Osteoblast (primary cell): ENCODE measurements around the gene GSTO1. TPM values are rescaled to one million over a fixed set of nuclear protein-coding genes. Genes with fewer than 3 reads are reported as not detected.

Experiments
- DNase-seq: peaks from one replicate; pipeline ENCODE4 v3.0.0; 2011; ENCODE audit warnings: low spot score, mixed read lengths; ENCODE audit not compliant: insufficient read length; ENCODE audit errors: missing footprints
- H2AFZ ChIP-seq: 2 replicates; pipeline ENCODE4 v1.6.0; 2011; ENCODE audit warnings: mild to moderate bottlenecking, low read length
- H3K27ac ChIP-seq: 2 replicates; pipeline ENCODE4 v1.5.1; 2011; ENCODE audit warnings: mild to moderate bottlenecking, low read depth, low read length, moderate library complexity
- H3K27me3 ChIP-seq: 2 replicates; pipeline ENCODE4 v1.6.0; 2012; ENCODE audit warnings: mild to moderate bottlenecking, control low read depth, inconsistent platforms, low read length, moderate library complexity; ENCODE audit not compliant: insufficient read depth
- H3K36me3 ChIP-seq: 2 replicates; pipeline ENCODE4 v1.5.1; 2011; ENCODE audit warnings: mild to moderate bottlenecking, low read length, control low read depth, moderate library complexity; ENCODE audit not compliant: insufficient read depth
- H3K4me1 ChIP-seq: 2 replicates; pipeline ENCODE4 v1.5.1; 2011; ENCODE audit warnings: mild to moderate bottlenecking, low read length, control low read depth, moderate library complexity; ENCODE audit not compliant: insufficient read depth
- H3K4me2 ChIP-seq: 2 replicates; pipeline ENCODE4 v1.6.0; 2011; ENCODE audit warnings: mild to moderate bottlenecking, low read length; ENCODE audit not compliant: insufficient read depth
- H3K4me3 ChIP-seq: fragments of 200-600 bp; sonication (generic); 3 replicates; pipeline ENCODE4 v1.5.1; 2012; ENCODE audit warnings: mild to moderate bottlenecking, low read length, inconsistent platforms; ENCODE audit not compliant: insufficient read depth
- H3K79me2 ChIP-seq: 2 replicates; pipeline ENCODE4 v1.6.0; 2012; ENCODE audit warnings: mild to moderate bottlenecking, low read length, control low read depth, inconsistent platforms; ENCODE audit not compliant: insufficient read depth
- H3K9me3 ChIP-seq: 2 replicates; pipeline ENCODE4 v1.5.1; 2011; ENCODE audit warnings: low read depth, low read length, control low read depth
- H4K20me1 ChIP-seq: 2 replicates; pipeline ENCODE4 v1.6.0; 2012; ENCODE audit warnings: mild to moderate bottlenecking, low read length, control low read depth; ENCODE audit not compliant: insufficient read depth
- total RNA-seq: library from RNA; depleted of rRNA; stranded (reverse); fragments of >200 nt; gene quantifications from 2 replicates; pipeline ENCODE4 v1.2.3, GENCODE V29; 2012
- TF ChIP-seq, protein P1 (sequence below): IDR thresholded peaks from 2 replicates; pipeline ENCODE4 v1.5.1; 2011; ENCODE audit warnings: mild to moderate bottlenecking, low read depth, low read length, moderate library complexity; ENCODE audit errors: extremely low read depth

Gene GSTO1
- total RNA-seq, 1 donor = 149 TPM

DNA sequence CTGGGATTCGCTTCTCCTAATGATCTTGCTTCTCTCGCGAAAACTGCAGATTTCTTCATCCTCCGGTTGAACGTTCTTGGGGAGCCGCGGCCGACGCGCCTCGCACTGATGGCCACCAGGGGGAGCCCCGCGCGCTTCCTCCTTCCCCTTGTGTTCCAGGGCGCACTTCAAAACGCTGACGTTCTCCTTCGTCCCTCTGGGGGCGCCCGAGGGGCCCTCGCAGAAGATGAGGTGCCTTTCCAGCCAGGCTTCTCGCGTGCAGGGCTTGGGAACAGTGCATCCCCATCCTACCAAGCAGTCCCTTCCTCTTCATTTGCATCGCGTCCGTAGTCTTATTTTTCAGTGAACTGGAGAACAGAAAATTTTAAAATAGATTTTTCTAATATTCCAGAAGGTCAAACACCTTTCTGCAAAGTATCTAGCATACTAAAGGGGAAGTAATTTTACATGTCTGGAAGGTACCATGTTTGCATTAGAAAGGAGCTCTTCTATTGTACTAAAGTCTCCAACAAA, 36.8 kb downstream of the GSTO1 start:
- Histone ChIP-seq H3K4me1 (peaks cover 24% of the 10 kb centered on the region), H3K4me2 (peak overlapping the region; percentile 77), H2AFZ (peak overlapping the region; percentile 86), H3K4me3 (peak overlapping the region; percentile 49), H3K27me3 (no peaks in the 10 kb centered on the region), H4K20me1 (no peaks in the 10 kb centered on the region), H3K36me3 (no peaks in the 10 kb centered on the region), H3K9me3 (no peaks in the 10 kb centered on the region), H3K79me2 (no peaks in the 10 kb centered on the region), H3K27ac (peak overlapping the region; percentile 68)
- DNase-seq = peak; percentile 91
- TF ChIP-seq, protein P1, sequence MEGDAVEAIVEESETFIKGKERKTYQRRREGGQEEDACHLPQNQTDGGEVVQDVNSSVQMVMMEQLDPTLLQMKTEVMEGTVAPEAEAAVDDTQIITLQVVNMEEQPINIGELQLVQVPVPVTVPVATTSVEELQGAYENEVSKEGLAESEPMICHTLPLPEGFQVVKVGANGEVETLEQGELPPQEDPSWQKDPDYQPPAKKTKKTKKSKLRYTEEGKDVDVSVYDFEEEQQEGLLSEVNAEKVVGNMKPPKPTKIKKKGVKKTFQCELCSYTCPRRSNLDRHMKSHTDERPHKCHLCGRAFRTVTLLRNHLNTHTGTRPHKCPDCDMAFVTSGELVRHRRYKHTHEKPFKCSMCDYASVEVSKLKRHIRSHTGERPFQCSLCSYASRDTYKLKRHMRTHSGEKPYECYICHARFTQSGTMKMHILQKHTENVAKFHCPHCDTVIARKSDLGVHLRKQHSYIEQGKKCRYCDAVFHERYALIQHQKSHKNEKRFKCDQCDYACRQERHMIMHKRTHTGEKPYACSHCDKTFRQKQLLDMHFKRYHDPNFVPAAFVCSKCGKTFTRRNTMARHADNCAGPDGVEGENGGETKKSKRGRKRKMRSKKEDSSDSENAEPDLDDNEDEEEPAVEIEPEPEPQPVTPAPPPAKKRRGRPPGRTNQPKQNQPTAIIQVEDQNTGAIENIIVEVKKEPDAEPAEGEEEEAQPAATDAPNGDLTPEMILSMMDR = peak; percentile 100

DNA sequence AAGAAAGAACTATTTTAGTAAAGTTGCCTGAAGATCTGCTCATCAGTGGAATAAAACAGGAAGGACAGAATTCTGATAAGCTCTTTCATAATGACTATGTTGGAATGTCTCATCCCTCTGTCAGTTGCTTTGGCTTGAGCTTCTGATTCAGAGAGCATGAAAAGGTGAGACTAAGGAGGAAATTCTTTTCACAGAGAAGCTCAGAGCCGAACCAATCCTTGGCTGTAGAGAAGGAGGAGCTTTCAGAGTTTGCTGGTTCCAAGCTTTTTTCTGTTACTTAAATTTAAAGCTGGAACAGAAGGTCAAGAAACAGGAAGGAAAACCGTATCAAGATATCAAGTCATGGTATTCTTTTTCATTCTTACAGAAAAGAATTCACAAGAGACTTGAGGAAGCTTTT, 38.3 kb downstream of the GSTO1 start:
- TF ChIP-seq, protein P1 = no peak
- Histone ChIP-seq H3K36me3 (no peaks in the 10 kb centered on the region), H3K4me2 (peak overlapping the region; percentile 7), H4K20me1 (no peaks in the 10 kb centered on the region), H3K4me3 (no peak overlapping the region), H3K4me1 (peaks cover 31% of the 10 kb centered on the region), H3K9me3 (no peaks in the 10 kb centered on the region), H3K27me3 (no peaks in the 10 kb centered on the region), H2AFZ (peak overlapping the region; percentile 12), H3K27ac (peak overlapping the region; percentile 68), H3K79me2 (no peaks in the 10 kb centered on the region)
- no peak for DNase-seq

DNA sequence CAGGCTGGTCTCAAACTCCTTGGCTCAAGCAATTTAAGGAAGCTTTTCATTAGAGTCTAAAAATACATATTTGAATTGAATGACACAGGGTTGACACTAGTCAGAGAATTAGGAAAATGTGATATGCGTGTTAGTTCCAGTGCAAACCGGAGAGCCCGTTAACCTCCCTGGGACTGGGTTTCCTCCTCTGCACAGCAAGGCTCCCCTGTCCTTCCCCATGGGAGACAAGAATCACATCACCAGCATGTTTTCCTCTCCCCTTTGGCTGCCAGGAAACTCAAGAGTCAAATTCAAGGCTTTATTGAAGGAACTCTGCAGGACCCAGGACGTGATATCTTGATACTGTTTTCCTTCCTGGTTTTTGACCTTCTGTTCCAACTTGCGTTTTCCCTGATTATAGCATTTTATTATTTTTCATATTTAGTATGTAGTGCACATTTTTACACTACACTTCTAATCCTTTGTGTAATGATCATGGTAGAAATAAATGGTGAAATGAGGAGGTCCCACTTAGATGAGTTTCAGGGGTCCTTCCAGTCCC, 39.2 kb downstream of the GSTO1 start:
- Histone ChIP-seq H3K79me2 (no peaks in the 10 kb centered on the region), H3K36me3 (no peaks in the 10 kb centered on the region), H3K4me1 (peaks cover 32% of the 10 kb centered on the region), H4K20me1 (no peaks in the 10 kb centered on the region), H3K4me2 (no peak overlapping the region), H2AFZ (no peak overlapping the region), H3K27me3 (no peaks in the 10 kb centered on the region), H3K9me3 (no peaks in the 10 kb centered on the region), H3K4me3 (no peak overlapping the region), H3K27ac (peak overlapping the region; percentile 68)
- DNase-seq = no peak
- TF ChIP-seq, protein P1 = no peak

DNA sequence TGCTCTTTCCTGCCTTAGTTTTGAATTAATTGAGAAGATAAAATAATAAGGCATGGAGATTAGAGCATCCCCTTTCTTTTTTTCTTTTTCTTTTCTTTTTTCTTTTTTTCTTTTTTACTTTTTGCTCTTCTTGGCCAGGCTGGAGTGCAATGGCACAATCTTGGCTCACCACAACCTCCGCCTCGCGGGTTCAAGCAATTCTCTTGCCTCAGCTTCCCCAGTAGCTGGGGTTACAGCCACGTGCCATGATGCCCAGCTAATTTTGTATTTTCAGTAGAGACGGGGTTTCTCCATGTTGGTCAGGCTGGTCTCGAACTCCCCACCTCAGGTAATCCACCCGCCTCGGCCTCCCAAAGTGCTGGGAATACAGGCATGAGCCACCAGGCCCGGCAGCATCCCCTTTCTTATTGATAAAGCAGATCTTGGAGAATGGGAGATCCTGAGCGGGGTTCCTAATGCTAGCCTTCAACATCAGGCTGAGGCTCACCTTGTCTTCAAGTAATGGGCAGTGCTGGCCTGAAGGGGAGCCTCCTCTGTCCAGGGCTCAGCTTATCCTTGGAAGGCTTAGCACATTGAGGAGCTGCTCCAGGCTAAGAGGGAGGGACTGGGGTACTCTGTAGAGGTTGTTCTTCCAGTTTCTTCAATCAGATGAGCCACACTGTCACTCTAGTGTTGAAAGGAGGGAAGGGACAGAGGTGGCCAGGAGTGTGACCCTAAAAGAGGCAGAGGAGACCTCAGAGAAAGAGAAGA, 42.2 kb downstream of the GSTO1 start:
- H3K4me3 ChIP-seq = no peak overlapping the region
- no peak overlapping the region for H2AFZ ChIP-seq
- no peaks in the 10 kb centered on the region for H3K36me3 ChIP-seq
- no peak overlapping the region for H3K4me2 ChIP-seq
- H3K4me1 ChIP-seq = peaks cover 52% of the 10 kb centered on the region
- no peaks in the 10 kb centered on the region for H3K27me3 ChIP-seq
- no peaks in the 10 kb centered on the region for H3K9me3 ChIP-seq
- H3K79me2 ChIP-seq = no peaks in the 10 kb centered on the region
- DNase-seq = no peak
- no peaks in the 10 kb centered on the region for H4K20me1 ChIP-seq
- TF ChIP-seq, protein P1 = no peak
- peak overlapping the region; percentile 99 for H3K27ac ChIP-seq
